ENCODE data around the gene PRKCZ. TPM values are rescaled to one million over a fixed set of nuclear protein-coding genes. Genes with fewer than 3 reads are reported as not detected.

Gene PRKCZ
- total RNA-seq, 1 experiment from 2014 or later: 56.8 TPM

DNA sequence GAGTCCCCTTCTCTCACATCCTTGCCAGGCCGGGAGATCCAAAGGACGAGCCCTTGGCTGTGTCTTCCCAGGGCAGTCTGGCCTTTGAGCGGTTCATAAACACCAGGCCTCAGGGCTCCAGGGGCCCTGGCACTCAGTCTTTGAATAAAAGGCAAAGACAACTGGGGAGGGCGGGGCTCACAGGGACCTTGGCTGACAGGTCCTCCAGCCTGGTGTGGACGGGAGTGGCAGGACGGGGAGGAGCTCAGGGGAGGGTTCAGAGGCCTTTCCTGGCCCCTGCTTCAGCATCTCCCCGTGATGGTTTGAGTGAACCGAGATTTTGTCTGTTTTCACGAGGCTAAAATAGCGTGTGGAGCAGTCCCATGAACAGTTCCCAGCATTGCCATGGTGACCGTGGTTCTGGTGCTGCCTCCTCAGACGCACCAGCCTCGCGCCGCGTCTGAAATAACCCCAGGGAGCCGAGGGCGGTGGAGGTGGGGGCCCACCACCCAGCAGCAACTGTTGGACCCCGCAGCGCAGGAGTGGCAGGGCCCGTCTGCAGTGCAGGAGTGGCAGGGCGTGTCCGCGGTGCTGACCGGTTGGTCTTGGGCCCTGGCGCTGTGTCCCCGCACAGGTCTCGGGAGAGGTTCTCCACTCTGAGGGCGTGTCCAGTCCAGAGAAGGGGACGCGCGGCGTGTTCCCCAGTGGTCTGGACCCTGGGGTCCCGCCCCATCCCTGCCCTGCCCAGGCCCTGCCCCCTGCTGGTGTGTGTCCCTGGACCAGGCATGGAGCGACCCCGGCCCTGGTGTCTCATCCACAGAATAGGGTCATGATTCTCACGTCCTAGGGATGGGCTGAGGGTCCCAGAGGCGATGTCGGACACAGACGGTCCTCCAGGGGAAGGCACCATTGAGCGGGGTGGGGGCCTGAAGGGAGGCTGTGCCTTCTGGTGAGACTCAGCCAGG lies 7.1 kb upstream of the PRKCZ start:
- ChIA-PET CTCF (interaction anchor here (0.6 to 2.3 kb wide), 3 partner anchors 30 to 90 kb away, joined by 3 to 34 read pairs (median 3); no protein-coding TSS in a partner anchor), POLR2A (ENCODE audit: unreplicated experiment) (no interaction called here)
- no peak overlapping the region for H3K27ac ChIP-seq (ENCODE audit: low read length)
- intact Hi-C loops (cut with micrococcal nuclease): no loop called here
- H4K20me1 ChIP-seq (ENCODE audit: low read length): no peaks in the 10 kb centered on the region
- H3K9me2 ChIP-seq (replicated peaks; ENCODE audit: low read length): no peaks in the 10 kb centered on the region
- no TSS peak for BruUV-seq (replicated peaks)
- peak; percentile 60 for DNase-seq
- H2AFZ ChIP-seq (ENCODE audit: low read length): peak overlapping the region; percentile 71
- peak overlapping the region; percentile 41; the same call in 1 of the 2 replicates for H3K4me3 ChIP-seq (ENCODE audit: low read length)
- H3F3A ChIP-seq (ENCODE audit: low read length, unreplicated experiment): no peaks in the 10 kb centered on the region
- H3K36me3 ChIP-seq (ENCODE audit: low read depth, low read length): no peaks in the 10 kb centered on the region
- no peak overlapping the region for H3K9ac ChIP-seq (ENCODE audit: low read length)
- H3K9me3 ChIP-seq (ENCODE audit: low read length): no peaks in the 10 kb centered on the region
- TF ChIP-seq EZH2 (IDR thresholded peaks at IDR 0.05; ENCODE audit: low read length, unreplicated experiment): no peak
- TF ChIP-seq, protein P1, sequence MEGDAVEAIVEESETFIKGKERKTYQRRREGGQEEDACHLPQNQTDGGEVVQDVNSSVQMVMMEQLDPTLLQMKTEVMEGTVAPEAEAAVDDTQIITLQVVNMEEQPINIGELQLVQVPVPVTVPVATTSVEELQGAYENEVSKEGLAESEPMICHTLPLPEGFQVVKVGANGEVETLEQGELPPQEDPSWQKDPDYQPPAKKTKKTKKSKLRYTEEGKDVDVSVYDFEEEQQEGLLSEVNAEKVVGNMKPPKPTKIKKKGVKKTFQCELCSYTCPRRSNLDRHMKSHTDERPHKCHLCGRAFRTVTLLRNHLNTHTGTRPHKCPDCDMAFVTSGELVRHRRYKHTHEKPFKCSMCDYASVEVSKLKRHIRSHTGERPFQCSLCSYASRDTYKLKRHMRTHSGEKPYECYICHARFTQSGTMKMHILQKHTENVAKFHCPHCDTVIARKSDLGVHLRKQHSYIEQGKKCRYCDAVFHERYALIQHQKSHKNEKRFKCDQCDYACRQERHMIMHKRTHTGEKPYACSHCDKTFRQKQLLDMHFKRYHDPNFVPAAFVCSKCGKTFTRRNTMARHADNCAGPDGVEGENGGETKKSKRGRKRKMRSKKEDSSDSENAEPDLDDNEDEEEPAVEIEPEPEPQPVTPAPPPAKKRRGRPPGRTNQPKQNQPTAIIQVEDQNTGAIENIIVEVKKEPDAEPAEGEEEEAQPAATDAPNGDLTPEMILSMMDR (conservative IDR thresholded peaks at IDR 0.05; ENCODE audit: low read depth, low read length): peak; percentile 47
- TF ChIP-seq EZH2phosphoT487 (IDR thresholded peaks at IDR 0.05; ENCODE audit: borderline replicate concordance, low read length): no peak
- H3K27me3 ChIP-seq (ENCODE audit: low read length): no peaks in the 10 kb centered on the region
- peak overlapping the region; percentile 69 for H3K4me2 ChIP-seq (ENCODE audit: low read length)
- H3K4me1 ChIP-seq (ENCODE audit: insufficient read depth, low read length): peaks cover 11% of the 10 kb centered on the region
- H3K79me2 ChIP-seq (ENCODE audit: low read length): no peaks in the 10 kb centered on the region
- peak; percentile 25 for ATAC-seq

DNA sequence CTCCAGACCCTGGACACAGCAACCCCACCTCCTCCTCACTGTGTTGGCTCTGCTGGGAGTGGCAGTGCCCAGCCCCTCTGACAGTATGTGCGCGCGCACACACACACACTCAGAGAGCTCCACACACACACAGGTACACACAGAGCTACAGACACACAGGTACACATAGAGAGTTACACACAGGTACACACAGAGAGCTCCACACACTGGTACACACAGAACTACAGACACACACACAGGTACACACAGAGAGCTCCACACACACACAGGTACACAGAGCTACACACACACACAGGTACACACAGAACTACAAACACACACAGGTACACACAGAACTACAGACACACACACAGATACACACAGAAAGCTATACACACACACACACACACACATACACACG lies 6.3 kb upstream of the PRKCZ start:
- no peak overlapping the region for H3K27ac ChIP-seq (ENCODE audit: low read length)
- BruUV-seq (replicated peaks): no TSS peak
- no peak overlapping the region for H3K4me3 ChIP-seq (ENCODE audit: low read length)
- peaks cover 11% of the 10 kb centered on the region for H3K4me1 ChIP-seq (ENCODE audit: insufficient read depth, low read length)
- H3K27me3 ChIP-seq (ENCODE audit: low read length): no peaks in the 10 kb centered on the region
- TF ChIP-seq EZH2phosphoT487 (IDR thresholded peaks at IDR 0.05; ENCODE audit: borderline replicate concordance, low read length): no peak
- TF ChIP-seq EZH2 (IDR thresholded peaks at IDR 0.05; ENCODE audit: low read length, unreplicated experiment): no peak
- TF ChIP-seq, protein P1 (conservative IDR thresholded peaks at IDR 0.05; ENCODE audit: low read depth, low read length): no peak
- H3K4me2 ChIP-seq (ENCODE audit: low read length): no peak overlapping the region
- intact Hi-C loops (cut with micrococcal nuclease): no loop called here
- no peaks in the 10 kb centered on the region for H3K36me3 ChIP-seq (ENCODE audit: low read depth, low read length)
- no peak overlapping the region for H3K9ac ChIP-seq (ENCODE audit: low read length)
- no peaks in the 10 kb centered on the region for H3K9me2 ChIP-seq (replicated peaks; ENCODE audit: low read length)
- H3K9me3 ChIP-seq (ENCODE audit: low read length): no peaks in the 10 kb centered on the region
- H3K79me2 ChIP-seq (ENCODE audit: low read length): no peaks in the 10 kb centered on the region
- ATAC-seq (no peak), DNase-seq (no peak)
- POLR2A ChIA-PET (ENCODE audit: unreplicated experiment): no interaction called here
- CTCF ChIA-PET: interaction anchor here (0.6 to 2.3 kb wide), 3 partner anchors 31 to 135 kb away, joined by 3 to 34 read pairs (median 15); no protein-coding TSS in a partner anchor
- H4K20me1 ChIP-seq (ENCODE audit: low read length): no peaks in the 10 kb centered on the region
- no peaks in the 10 kb centered on the region for H3F3A ChIP-seq (ENCODE audit: low read length, unreplicated experiment)
- H2AFZ ChIP-seq (ENCODE audit: low read length): no peak overlapping the region

All from PC-3 (cell line).